ENCODE measurements around the gene FAM161B.

Gene FAM161B

DNA sequence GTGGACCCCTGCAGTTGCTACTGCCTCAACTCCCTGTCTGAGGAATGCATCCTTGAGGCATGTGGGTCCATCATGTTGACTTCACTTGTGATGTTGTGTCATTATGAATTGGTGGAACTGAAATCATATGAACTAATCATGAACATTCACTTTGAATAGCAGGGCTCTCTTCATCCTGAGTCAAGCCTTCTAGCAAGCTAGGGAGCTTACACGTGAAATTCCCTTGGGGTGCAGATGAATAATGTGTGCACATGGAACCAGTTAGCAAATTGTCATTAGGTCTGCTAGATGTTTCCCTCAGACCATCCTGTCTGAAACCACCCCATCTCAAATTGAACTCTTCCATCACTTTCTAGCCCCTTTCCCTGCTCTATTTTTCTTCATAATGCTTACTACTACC, 3.8 kb upstream of the FAM161B start:
- no peaks in the 10 kb centered on the region for H3K27me3 ChIP-seq (ENCODE audit: insufficient read depth, poor library complexity, severe bottlenecking)
- DNase-seq (ENCODE audit: low read depth in 1 of 2, low spot score in 1 of 2): no peak
- H3K27ac ChIP-seq (replicated peaks): no peak overlapping the region
- no peak overlapping the region for H3K4me3 ChIP-seq (replicated peaks; ENCODE audit: insufficient read depth, low read length)
- TF ChIP-seq, protein P1, sequence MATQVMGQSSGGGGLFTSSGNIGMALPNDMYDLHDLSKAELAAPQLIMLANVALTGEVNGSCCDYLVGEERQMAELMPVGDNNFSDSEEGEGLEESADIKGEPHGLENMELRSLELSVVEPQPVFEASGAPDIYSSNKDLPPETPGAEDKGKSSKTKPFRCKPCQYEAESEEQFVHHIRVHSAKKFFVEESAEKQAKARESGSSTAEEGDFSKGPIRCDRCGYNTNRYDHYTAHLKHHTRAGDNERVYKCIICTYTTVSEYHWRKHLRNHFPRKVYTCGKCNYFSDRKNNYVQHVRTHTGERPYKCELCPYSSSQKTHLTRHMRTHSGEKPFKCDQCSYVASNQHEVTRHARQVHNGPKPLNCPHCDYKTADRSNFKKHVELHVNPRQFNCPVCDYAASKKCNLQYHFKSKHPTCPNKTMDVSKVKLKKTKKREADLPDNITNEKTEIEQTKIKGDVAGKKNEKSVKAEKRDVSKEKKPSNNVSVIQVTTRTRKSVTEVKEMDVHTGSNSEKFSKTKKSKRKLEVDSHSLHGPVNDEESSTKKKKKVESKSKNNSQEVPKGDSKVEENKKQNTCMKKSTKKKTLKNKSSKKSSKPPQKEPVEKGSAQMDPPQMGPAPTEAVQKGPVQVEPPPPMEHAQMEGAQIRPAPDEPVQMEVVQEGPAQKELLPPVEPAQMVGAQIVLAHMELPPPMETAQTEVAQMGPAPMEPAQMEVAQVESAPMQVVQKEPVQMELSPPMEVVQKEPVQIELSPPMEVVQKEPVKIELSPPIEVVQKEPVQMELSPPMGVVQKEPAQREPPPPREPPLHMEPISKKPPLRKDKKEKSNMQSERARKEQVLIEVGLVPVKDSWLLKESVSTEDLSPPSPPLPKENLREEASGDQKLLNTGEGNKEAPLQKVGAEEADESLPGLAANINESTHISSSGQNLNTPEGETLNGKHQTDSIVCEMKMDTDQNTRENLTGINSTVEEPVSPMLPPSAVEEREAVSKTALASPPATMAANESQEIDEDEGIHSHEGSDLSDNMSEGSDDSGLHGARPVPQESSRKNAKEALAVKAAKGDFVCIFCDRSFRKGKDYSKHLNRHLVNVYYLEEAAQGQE (IDR thresholded peaks at IDR 0.05; ENCODE audit: insufficient replicate concordance, low read depth): no peak
- TF ChIP-seq SPI1 (IDR thresholded peaks at IDR 0.05; ENCODE audit: borderline replicate concordance, low read depth): no peak
- TF ChIP-seq, protein P2, sequence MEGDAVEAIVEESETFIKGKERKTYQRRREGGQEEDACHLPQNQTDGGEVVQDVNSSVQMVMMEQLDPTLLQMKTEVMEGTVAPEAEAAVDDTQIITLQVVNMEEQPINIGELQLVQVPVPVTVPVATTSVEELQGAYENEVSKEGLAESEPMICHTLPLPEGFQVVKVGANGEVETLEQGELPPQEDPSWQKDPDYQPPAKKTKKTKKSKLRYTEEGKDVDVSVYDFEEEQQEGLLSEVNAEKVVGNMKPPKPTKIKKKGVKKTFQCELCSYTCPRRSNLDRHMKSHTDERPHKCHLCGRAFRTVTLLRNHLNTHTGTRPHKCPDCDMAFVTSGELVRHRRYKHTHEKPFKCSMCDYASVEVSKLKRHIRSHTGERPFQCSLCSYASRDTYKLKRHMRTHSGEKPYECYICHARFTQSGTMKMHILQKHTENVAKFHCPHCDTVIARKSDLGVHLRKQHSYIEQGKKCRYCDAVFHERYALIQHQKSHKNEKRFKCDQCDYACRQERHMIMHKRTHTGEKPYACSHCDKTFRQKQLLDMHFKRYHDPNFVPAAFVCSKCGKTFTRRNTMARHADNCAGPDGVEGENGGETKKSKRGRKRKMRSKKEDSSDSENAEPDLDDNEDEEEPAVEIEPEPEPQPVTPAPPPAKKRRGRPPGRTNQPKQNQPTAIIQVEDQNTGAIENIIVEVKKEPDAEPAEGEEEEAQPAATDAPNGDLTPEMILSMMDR (IDR thresholded peaks at IDR 0.05; ENCODE audit: insufficient read depth, low read length): no peak

DNA sequence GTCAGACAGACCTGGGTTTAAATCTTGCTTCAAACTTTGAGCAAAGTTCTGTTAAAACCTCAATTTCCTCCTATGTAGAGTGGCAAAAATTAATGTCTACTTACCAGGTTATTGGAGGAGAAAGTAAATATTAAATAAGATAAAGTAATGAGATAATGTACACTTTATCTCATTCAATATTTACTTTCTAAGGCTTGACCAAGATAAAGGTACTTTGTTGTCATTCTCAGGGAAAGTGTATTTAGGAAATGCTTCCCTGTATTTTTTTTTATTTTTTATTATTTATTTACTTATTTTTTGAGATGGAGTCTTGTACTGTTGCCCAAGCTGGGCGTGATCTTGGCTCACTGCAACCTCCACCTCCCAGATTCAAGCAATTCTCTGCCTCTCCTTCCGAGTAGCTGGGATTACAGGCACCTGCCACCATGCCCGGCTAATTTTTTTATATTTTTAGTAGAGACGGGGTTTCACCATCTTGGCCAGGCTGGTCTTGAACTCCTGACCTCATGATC, 4.7 kb downstream of the FAM161B start:
- no peak overlapping the region for H3K27ac ChIP-seq (replicated peaks)

DNA sequence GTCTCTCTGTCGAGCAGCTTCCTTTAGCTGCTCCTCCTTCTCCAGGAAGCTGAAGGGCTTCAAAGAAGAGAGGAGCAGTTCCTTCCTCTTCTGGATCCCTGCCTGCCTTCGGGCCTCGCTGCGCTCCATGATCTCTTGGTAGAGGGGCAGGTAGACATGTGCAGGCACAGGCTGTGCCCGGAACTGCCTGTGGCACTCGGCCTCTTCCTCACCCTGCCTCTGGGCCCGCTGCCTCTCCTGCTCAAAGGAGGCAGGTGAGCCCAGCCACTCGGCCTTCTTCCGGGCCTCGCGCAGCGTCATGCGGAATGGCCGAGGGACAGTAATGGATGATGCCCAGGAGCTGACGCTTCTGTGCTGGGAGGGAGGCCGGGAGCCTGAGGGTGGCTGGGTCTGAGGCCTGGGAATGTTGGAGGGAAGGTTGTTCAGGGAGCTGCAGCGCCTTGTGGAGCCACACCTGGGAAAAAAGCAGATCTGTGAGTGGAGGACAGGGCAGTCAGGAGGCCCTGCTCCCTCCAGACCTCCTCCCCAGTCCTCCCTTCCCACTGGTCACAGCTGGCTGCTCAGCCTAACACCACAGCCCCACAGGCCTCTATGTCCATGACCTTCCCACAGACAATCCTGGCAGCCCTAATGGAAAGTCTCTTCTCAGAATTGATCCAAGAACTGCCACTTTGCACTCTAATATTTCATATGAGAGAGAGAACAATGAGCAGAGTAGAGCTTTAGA, 5.3 kb downstream of the FAM161B start:
- peak in 1 of 2 experiments; percentile 1 for DNase-seq (ENCODE audit: low read depth in 1 of 2, low spot score in 1 of 2)
- H3K27me3 ChIP-seq (ENCODE audit: insufficient read depth, poor library complexity, severe bottlenecking): no peaks in the 10 kb centered on the region
- TF ChIP-seq, protein P1 (IDR thresholded peaks at IDR 0.05; ENCODE audit: insufficient replicate concordance, low read depth): no peak
- TF ChIP-seq SPI1 (IDR thresholded peaks at IDR 0.05; ENCODE audit: borderline replicate concordance, low read depth): no peak
- TF ChIP-seq GABPA (IDR thresholded peaks at IDR 0.05; ENCODE audit: low read depth): no peak
- no peak for TF ChIP-seq POLR2AphosphoS5 (IDR thresholded peaks at IDR 0.05; ENCODE audit: low read depth)
- TF ChIP-seq, protein P2 (IDR thresholded peaks at IDR 0.05; ENCODE audit: insufficient read depth, low read length): no peak
- no peak overlapping the region for H3K27ac ChIP-seq (replicated peaks)
- no peak overlapping the region for H3K4me3 ChIP-seq (replicated peaks; ENCODE audit: insufficient read depth, low read length)

More for the DNA sequence above, 4.7 kb downstream of the FAM161B start:
- no peak for DNase-seq (ENCODE audit: low read depth in 1 of 2, low spot score in 1 of 2)
- Histone ChIP-seq H3K4me3 (replicated peaks; ENCODE audit: insufficient read depth, low read length) (no peak overlapping the region), H3K27me3 (ENCODE audit: insufficient read depth, poor library complexity, severe bottlenecking) (no peaks in the 10 kb centered on the region)
- TF ChIP-seq POLR2AphosphoS5 (IDR thresholded peaks at IDR 0.05; ENCODE audit: low read depth) (no peak), GABPA (IDR thresholded peaks at IDR 0.05; ENCODE audit: low read depth) (no peak)

DNA sequence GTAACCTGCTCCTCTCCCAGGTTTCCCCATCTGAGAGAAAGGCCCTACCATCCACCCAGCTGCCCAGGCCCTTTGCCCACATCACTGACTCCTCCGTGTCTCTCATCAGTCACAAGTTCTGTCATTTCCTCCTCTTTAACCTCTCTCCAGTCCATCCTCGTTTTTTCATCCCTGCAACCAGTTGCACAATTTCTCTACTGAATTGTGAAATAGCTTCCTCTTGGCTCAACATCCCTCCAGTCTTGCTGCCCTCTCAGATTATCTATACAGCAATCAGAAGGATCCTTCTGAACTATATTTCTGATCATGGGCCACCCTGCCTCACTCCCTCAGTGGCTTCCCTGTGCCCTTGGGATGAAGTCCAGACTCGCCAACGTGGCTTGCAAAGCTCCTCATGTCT, 6.8 kb downstream of the FAM161B start:
- no peak overlapping the region for H3K27ac ChIP-seq (replicated peaks)
- peak; percentile 40 to 61 for DNase-seq (ENCODE audit: low read depth in 1 of 2, low spot score in 1 of 2)

More for the DNA sequence above, 6.8 kb downstream of the FAM161B start:
- Histone ChIP-seq H3K27me3 (ENCODE audit: insufficient read depth, poor library complexity, severe bottlenecking) (no peaks in the 10 kb centered on the region), H3K4me3 (replicated peaks; ENCODE audit: insufficient read depth, low read length) (no peak overlapping the region)
- TF ChIP-seq, protein P2 (IDR thresholded peaks at IDR 0.05; ENCODE audit: insufficient read depth, low read length): no peak
- TF ChIP-seq, protein P1 (IDR thresholded peaks at IDR 0.05; ENCODE audit: insufficient replicate concordance, low read depth): no peak
- TF ChIP-seq POLR2AphosphoS5 (IDR thresholded peaks at IDR 0.05; ENCODE audit: low read depth): no peak
- no peak; the same call in 1 of the 2 replicates for TF ChIP-seq SPI1 (IDR thresholded peaks at IDR 0.05; ENCODE audit: borderline replicate concordance, low read depth)
- no peak for TF ChIP-seq GABPA (IDR thresholded peaks at IDR 0.05; ENCODE audit: low read depth)

Data from HL-60 (cell line).